ENCODE results near the gene PYCR2.

Gene PYCR2

GRCh38 chr1:225919906-225920305, 4.1 kb downstream of the PYCR2 start:
- DNase-seq (ENCODE audit: low read depth): no peak

GRCh38 chr1:225918280-225918679, 5.8 kb downstream of the PYCR2 start:
- no peak for DNase-seq (ENCODE audit: low read depth)

- DNase-seq (ENCODE audit: low read depth): no peak
Observed at GRCh38 chr1:225917536-225917935, 6.5 kb downstream of the PYCR2 start.

GRCh38 chr1:225917101-225917500, 6.9 kb downstream of the PYCR2 start:
- DNase-seq (ENCODE audit: low read depth): no peak

- no peak for DNase-seq (ENCODE audit: low read depth)
Observed at GRCh38 chr1:225915538-225915991, 8.5 kb downstream of the PYCR2 start.

GRCh38 chr1:225914947-225915346, 9.1 kb downstream of the PYCR2 start:
- no peak for DNase-seq (ENCODE audit: low read depth)

GRCh38 chr1:225914391-225914790, 9.7 kb downstream of the PYCR2 start:
- no peak for DNase-seq (ENCODE audit: low read depth)

- DNase-seq (ENCODE audit: low read depth): peak; percentile 65
Observed at GRCh38 chr1:225911191-225912130, 12.6 kb downstream of the PYCR2 start.

GRCh38 chr1:225909477-225909876, 14.6 kb downstream of the PYCR2 start:
- no peak for DNase-seq (ENCODE audit: low read depth)

GRCh38 chr1:225908773-225909172, 15.3 kb downstream of the PYCR2 start:
- DNase-seq (ENCODE audit: low read depth): no peak

- no peak for DNase-seq (ENCODE audit: low read depth)
Observed at GRCh38 chr1:225908013-225908640, 15.9 kb downstream of the PYCR2 start.

- DNase-seq (ENCODE audit: low read depth): no peak
Observed at GRCh38 chr1:225907341-225907740, 16.7 kb downstream of the PYCR2 start.

- DNase-seq (ENCODE audit: low read depth): no peak
Observed at GRCh38 chr1:225906467-225906866, 17.6 kb downstream of the PYCR2 start.

GRCh38 chr1:225903623-225904022, 20.4 kb downstream of the PYCR2 start:
- no peak for DNase-seq (ENCODE audit: low read depth)

- DNase-seq (ENCODE audit: low read depth): no peak
Observed at GRCh38 chr1:225899044-225899925, 24.8 kb downstream of the PYCR2 start.

GRCh38 chr1:225897595-225898514, 26.2 kb downstream of the PYCR2 start:
- DNase-seq (ENCODE audit: low read depth): peak; percentile 41

- DNase-seq (ENCODE audit: low read depth): peak; percentile 57
Observed at GRCh38 chr1:225896937-225897549, 27.0 kb downstream of the PYCR2 start.

GRCh38 chr1:225896494-225896893, 27.6 kb downstream of the PYCR2 start:
- no peak for DNase-seq (ENCODE audit: low read depth)

GRCh38 chr1:225892307-225892706, 31.7 kb downstream of the PYCR2 start:
- DNase-seq (ENCODE audit: low read depth): no peak

GRCh38 chr1:225891229-225891972, 32.6 kb downstream of the PYCR2 start:
- no peak for DNase-seq (ENCODE audit: low read depth)
